Activated naive CD4-positive, alpha-beta T cell treated with anti-CD3 and anti-CD28 coated beads, Interleukin-2, amount 10 ng/mL, durations not matched to agents 5 hours and 36 hours (primary cell): ENCODE measurements around the gene HOXB13. TPM values are rescaled to one million over a fixed set of nuclear protein-coding genes. Genes with fewer than 3 reads are reported as not detected.

Experiments
- microRNA-seq: library from miRNA; unstranded; fragments of <30 nt; microRNA quantifications from one replicate; pipeline ENCODE4 v1.2.0, GENCODE V29; 2022; ENCODE audit warnings: borderline microRNAs expressed, borderline replicate concordance
- total RNA-seq, 2 experiments: library from RNA; stranded (reverse); gene quantifications; one replicate each; pipeline ENCODE4 v1.2.3, GENCODE V29; 2021

The HOXB13 gene
- total RNA-seq: not detected

GRCh38 chr17:48728232-48729231, at the start of gene HOXB13:
TSS of gene HOXB13 (minus strand) at chr17:48728750. CDS start at chr17:48728593, 157 bp downstream.

GRCh38 chr17:48722915-48723422, 5.6 kb downstream of the HOXB13 start, which contains the start of gene PRAC2:
TSS of gene PRAC2 (plus strand) at chr17:48723185. CDS start at chr17:48724411, 1,226 bp downstream.

GRCh38 chr17:48722201-48722907, 6.2 kb downstream of the HOXB13 start, which contains the start of gene PRAC1:
TSS of gene PRAC1 (minus strand) at chr17:48722518. CDS start at chr17:48722392, 126 bp downstream.

Small RNA genes within 50 kb of the gene (microRNA-seq; reads per million reads assigned to microRNA genes)
- not detected for gene MIR3185

Other genes starting within 250 kb of the HOXB13 start
- gene HOXB1, start 197.7 kb downstream of the HOXB13 start, total RNA-seq: not detected
- 10 to 100 TPM; 21.5 to 22.2 TPM for gene HOXB2, start 183.6 kb downstream of the HOXB13 start, total RNA-seq
- gene HOXB4, start 150.4 kb downstream of the HOXB13 start, total RNA-seq: 1 to 10 TPM; 4.7 to 5.2 TPM
- 1 to 10 TPM; 9.2 to 9.7 TPM for gene HOXB3, start 138.5 kb downstream of the HOXB13 start, total RNA-seq
- not detected for gene HOXB5, start 135.0 kb downstream of the HOXB13 start, total RNA-seq
- gene HOXB6, start 123.8 kb downstream of the HOXB13 start, total RNA-seq: not detected
- gene HOXB7, start 117.7 kb downstream of the HOXB13 start, total RNA-seq: under 1 TPM; 0.48 to 0.58 TPM
- not detected for gene HOXB8, start 113.5 kb downstream of the HOXB13 start, total RNA-seq
- gene HOXB9, start 102.4 kb downstream of the HOXB13 start, total RNA-seq: under 1 TPM in 1 of 2 experiments, not detected in 1; 0.10 TPM
- not detected for gene PRAC1, start 6.2 kb downstream of the HOXB13 start, total RNA-seq
- gene PRAC2, start 5.6 kb downstream of the HOXB13 start, total RNA-seq: not detected
- gene TTLL6, start 88.5 kb upstream of the HOXB13 start, total RNA-seq: not detected
- 100 to 1,000 TPM; 174 to 179 TPM for gene CALCOCO2, start 102.3 kb upstream of the HOXB13 start, total RNA-seq
- gene ATP5MC1, start 164.0 kb upstream of the HOXB13 start, total RNA-seq: 10 to 100 TPM; 52.7 to 59.6 TPM
- gene UBE2Z, start 179.7 kb upstream of the HOXB13 start, total RNA-seq: 10 to 100 TPM; 65.3 to 67.0 TPM
- gene SNF8, start 216.1 kb upstream of the HOXB13 start, total RNA-seq: 10 to 100 TPM; 88.7 to 92.9 TPM
- gene GIP, start 239.8 kb upstream of the HOXB13 start, total RNA-seq: not detected